Neural cell (in vitro differentiated cells): ENCODE data around the gene RIPOR2.

Experiments used
- CTCF ChIP-seq: fragments of 450-650 bp; IDR thresholded peaks from 2 replicates; pipeline ENCODE4 v1.5.1; 2014; ENCODE audit warnings: antibody characterized with exemption, mild to moderate bottlenecking, moderate library complexity; ENCODE audit not compliant: poor library complexity, severe bottlenecking
- RAD21 ChIP-seq: fragments of 450-650 bp; conservative IDR thresholded peaks from 2 replicates; pipeline ENCODE4 v1.6.1; 2014; ENCODE audit warnings: antibody characterized with exemption, mild to moderate bottlenecking, moderate library complexity
- SMC3 ChIP-seq: fragments of 450-650 bp; conservative IDR thresholded peaks from 2 replicates; pipeline ENCODE4 v1.6.1; 2014; ENCODE audit warnings: antibody characterized with exemption, mild to moderate bottlenecking, moderate library complexity; ENCODE audit not compliant: poor library complexity

- TF ChIP-seq CTCF (no peak), RAD21 (no peak), SMC3 (no peak)
Observed at GRCh38 chr6:24881376-24881775, 54.4 kb downstream of the RIPOR2 start.
